Measurements from ENCODE around the gene IFNLR1.

DNA sequence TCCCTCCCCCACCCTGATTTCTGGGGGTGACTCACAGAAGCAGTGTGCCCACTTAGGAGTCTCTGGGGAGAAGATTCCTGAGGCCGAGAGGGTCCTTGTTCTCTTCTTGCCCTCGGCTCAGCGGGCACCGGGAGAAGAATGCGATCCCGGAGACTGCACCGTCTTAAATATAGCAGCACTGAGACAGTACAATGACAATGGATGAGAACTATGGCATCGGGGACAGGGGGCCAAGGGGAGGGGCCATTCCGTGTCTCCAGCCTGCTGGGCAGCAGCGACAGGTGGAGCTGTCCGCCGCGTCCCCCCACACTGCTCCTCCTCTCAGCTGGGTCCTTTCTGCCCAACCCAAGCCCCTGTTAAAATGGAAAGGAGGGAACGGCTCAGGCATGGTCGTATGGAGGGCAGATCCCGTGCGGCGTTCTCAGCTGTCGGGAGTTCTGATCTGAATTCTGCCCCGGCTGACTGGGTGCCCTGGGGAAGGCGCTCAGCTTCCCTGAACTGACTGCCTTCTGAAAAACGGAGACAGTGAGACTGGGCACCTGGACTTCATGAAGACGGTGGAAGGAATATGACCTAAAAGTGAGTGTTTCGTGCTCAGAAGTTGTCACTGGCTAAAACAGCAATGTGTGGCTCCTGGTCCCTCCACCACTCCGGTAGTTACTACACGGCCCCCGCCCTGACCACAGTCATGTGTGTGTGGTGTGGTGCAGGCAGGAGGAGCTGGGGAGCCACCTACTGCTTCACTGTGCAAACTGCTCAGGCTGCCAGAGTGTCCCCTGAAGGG, 74.9 kb downstream of the IFNLR1 start, which contains the start of gene MYOM3:
- TF ChIP-seq, protein P1, sequence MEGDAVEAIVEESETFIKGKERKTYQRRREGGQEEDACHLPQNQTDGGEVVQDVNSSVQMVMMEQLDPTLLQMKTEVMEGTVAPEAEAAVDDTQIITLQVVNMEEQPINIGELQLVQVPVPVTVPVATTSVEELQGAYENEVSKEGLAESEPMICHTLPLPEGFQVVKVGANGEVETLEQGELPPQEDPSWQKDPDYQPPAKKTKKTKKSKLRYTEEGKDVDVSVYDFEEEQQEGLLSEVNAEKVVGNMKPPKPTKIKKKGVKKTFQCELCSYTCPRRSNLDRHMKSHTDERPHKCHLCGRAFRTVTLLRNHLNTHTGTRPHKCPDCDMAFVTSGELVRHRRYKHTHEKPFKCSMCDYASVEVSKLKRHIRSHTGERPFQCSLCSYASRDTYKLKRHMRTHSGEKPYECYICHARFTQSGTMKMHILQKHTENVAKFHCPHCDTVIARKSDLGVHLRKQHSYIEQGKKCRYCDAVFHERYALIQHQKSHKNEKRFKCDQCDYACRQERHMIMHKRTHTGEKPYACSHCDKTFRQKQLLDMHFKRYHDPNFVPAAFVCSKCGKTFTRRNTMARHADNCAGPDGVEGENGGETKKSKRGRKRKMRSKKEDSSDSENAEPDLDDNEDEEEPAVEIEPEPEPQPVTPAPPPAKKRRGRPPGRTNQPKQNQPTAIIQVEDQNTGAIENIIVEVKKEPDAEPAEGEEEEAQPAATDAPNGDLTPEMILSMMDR (IDR thresholded peaks at IDR 0.05), result peak; percentile 43 to 61 (median 51)
- no peak for TF ChIP-seq POLR2A (IDR thresholded peaks at IDR 0.05)
- no peak for TF ChIP-seq POLR2AphosphoS5 (IDR thresholded peaks at IDR 0.05)

All from transverse colon (tissue), 4 donors.